ENCODE measurements around the gene PLEKHG7.

The PLEKHG7 gene

DNA sequence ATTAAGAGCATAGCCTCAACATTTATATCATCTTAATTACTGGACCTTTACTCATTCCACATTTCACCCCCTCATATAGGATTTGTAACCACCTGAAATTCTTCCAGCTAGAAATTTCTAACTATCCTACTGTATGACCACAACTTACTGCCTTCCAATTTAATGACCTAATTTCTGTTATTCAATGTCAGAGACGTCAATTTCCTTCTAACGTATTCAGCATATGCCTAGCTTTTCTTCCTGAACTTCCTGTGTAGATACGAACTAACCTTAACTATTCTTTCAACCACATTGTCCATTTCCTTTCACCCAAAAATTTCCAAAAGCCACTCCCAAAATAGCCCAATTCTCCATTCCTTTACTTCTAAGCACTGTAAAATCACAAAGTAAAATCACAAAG, 118.4 kb downstream of the PLEKHG7 start:
- no peak for DNase-seq (ENCODE audit: low read depth)
- TF ChIP-seq, protein P1, sequence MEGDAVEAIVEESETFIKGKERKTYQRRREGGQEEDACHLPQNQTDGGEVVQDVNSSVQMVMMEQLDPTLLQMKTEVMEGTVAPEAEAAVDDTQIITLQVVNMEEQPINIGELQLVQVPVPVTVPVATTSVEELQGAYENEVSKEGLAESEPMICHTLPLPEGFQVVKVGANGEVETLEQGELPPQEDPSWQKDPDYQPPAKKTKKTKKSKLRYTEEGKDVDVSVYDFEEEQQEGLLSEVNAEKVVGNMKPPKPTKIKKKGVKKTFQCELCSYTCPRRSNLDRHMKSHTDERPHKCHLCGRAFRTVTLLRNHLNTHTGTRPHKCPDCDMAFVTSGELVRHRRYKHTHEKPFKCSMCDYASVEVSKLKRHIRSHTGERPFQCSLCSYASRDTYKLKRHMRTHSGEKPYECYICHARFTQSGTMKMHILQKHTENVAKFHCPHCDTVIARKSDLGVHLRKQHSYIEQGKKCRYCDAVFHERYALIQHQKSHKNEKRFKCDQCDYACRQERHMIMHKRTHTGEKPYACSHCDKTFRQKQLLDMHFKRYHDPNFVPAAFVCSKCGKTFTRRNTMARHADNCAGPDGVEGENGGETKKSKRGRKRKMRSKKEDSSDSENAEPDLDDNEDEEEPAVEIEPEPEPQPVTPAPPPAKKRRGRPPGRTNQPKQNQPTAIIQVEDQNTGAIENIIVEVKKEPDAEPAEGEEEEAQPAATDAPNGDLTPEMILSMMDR (IDR thresholded peaks at IDR 0.05; ENCODE audit: low read depth, low read length, missing control alignments): no peak
- no peak overlapping the region for H3K4me3 ChIP-seq (ENCODE audit: low read depth, low read length)

All from GM12864 (cell line).